Left colon (tissue), 2 donors: ENCODE data around the gene ANO4. TPM values are rescaled to one million over a fixed set of nuclear protein-coding genes. Genes with fewer than 3 reads are reported as not detected.

Experiments
- ATAC-seq: fragments of 200-7000 bp; cut with Tn5 transposase; one replicate; pipeline ENCODE4 v1.9.1; 2020; ENCODE audit warnings: mild to moderate bottlenecking, moderate library complexity
- DNase-seq, 2 donors: peaks; one replicate each; pipeline ENCODE4 v3.0.0-alpha.2; 2020
- intact Hi-C, 2 donors: fragments of 100-400 bp; cut with DNase I in 1 of 2; cut with micrococcal nuclease in 1 of 2; formaldehyde crosslinking; loops; one replicate each; pipeline versions ENCODE4 v1.11.2 to v1.14.0; 2022; cut with DNase I, micrococcal nuclease
- total RNA-seq, 2 donors: library from RNA; stranded (reverse); fragmentation: NEBNext Ultra II Directional; extraction: Animal tissue kit (Norgen Biotek cat#: 25700); gene quantifications; one replicate each; pipeline ENCODE4 v1.2.1, GENCODE V29; 2021
- donor health status: DM: no; HTN: no; CAD: no.
- donor health status: DM: yes; HTN: yes; CAD: no.

The ANO4 gene
- total RNA-seq, 2 donors from 2014 or later, result 0.15 to 0.89 TPM

- ATAC-seq (no peak), DNase-seq (no peak)
Observed at GRCh38 chr12:100860611-100861010, 66.0 kb downstream of the ANO4 start.

GRCh38 chr12:100862676-100863075 lies 68.1 kb downstream of the ANO4 start:
- ATAC-seq, result peak; percentile 57
- DNase-seq, result no peak
- intact Hi-C loops, result no loop called here

More at GRCh38 chr12:100860611-100861010, 66.0 kb downstream of the ANO4 start:
- intact Hi-C loops, result no loop called here

- intact Hi-C loops, result no loop called here
- DNase-seq (no peak), ATAC-seq (no peak)
Observed at GRCh38 chr12:100864366-100864765, 69.8 kb downstream of the ANO4 start.

GRCh38 chr12:100867639-100868393 lies 73.2 kb downstream of the ANO4 start:
- DNase-seq (no peak), ATAC-seq (peak; percentile 83)
- intact Hi-C loops, result no loop called here

- no peak for ATAC-seq
- no peak for DNase-seq
Observed at GRCh38 chr12:100868487-100868886, 73.9 kb downstream of the ANO4 start.

GRCh38 chr12:100871195-100871734 lies 76.7 kb downstream of the ANO4 start:
- ATAC-seq (peak; percentile 91), DNase-seq (no peak)
- intact Hi-C loops, result no loop called here

More at GRCh38 chr12:100868487-100868886, 73.9 kb downstream of the ANO4 start:
- intact Hi-C loops, result no loop called here

GRCh38 chr12:100875156-100875555 lies 80.6 kb downstream of the ANO4 start:
- no peak for DNase-seq
- intact Hi-C loops, result no loop called here
- ATAC-seq, result no peak

- intact Hi-C loops, result no loop called here
- no peak for DNase-seq
- no peak for ATAC-seq
Observed at GRCh38 chr12:100875771-100876170, 81.2 kb downstream of the ANO4 start.

- intact Hi-C loops, result no loop called here
- no peak for DNase-seq
- no peak for ATAC-seq
Observed at GRCh38 chr12:100877776-100878175, 83.2 kb downstream of the ANO4 start.

- DNase-seq (no peak), ATAC-seq (no peak)
- intact Hi-C loops, result no loop called here
Observed at GRCh38 chr12:100895192-100895591, 100.6 kb downstream of the ANO4 start.

- intact Hi-C loops, result no loop called here
- DNase-seq (no peak), ATAC-seq (no peak)
Observed at GRCh38 chr12:100896192-100896591, 101.6 kb downstream of the ANO4 start.

GRCh38 chr12:100897240-100897639 lies 102.7 kb downstream of the ANO4 start:
- intact Hi-C loops, result no loop called here
- no peak for ATAC-seq
- no peak for DNase-seq

GRCh38 chr12:100899301-100899700 lies 104.7 kb downstream of the ANO4 start:
- DNase-seq (no peak), ATAC-seq (no peak)
- intact Hi-C loops, result no loop called here

GRCh38 chr12:100900808-100901207 lies 106.2 kb downstream of the ANO4 start:
- DNase-seq, result no peak
- no peak for ATAC-seq
- intact Hi-C loops, result no loop called here

GRCh38 chr12:100901266-100901665 lies 106.7 kb downstream of the ANO4 start:
- intact Hi-C loops, result no loop called here
- ATAC-seq, result no peak
- no peak for DNase-seq

- no peak for ATAC-seq
- intact Hi-C loops, result no loop called here
Observed at GRCh38 chr12:100904270-100904669, 109.7 kb downstream of the ANO4 start.

GRCh38 chr12:100908501-100908900 lies 113.9 kb downstream of the ANO4 start:
- DNase-seq, result no peak
- ATAC-seq, result no peak
- intact Hi-C loops, result no loop called here

More at GRCh38 chr12:100904270-100904669, 109.7 kb downstream of the ANO4 start:
- no peak for DNase-seq

- DNase-seq (no peak), ATAC-seq (no peak)
- intact Hi-C loops, result no loop called here
Observed at GRCh38 chr12:100913872-100914592, 119.5 kb downstream of the ANO4 start.

GRCh38 chr12:100919116-100919515 lies 124.5 kb downstream of the ANO4 start:
- ATAC-seq (no peak), DNase-seq (no peak)
- intact Hi-C loops, result no loop called here

- ATAC-seq (no peak), DNase-seq (no peak)
- intact Hi-C loops, result no loop called here
Observed at GRCh38 chr12:100920493-100920892, 125.9 kb downstream of the ANO4 start.
